GM18861 (cell line): ENCODE data around the gene ZNRF4.
"Not testable (repeated sequence)": the region's sequence is repeated elsewhere in the genome, so short reads cannot be mapped to it uniquely, and the experiment has no call there.

Source experiments
- ATAC-seq: cut with Tn5 transposase; IDR thresholded peaks from one replicate; pipeline ENCODE4 v1.9.1; 2021; ENCODE audit not compliant: unreplicated experiment

The ZNRF4 gene

GRCh38 chr19:5472286-5472685 lies 17.1 kb downstream of the ZNRF4 start:
- no peak for ATAC-seq

GRCh38 chr19:5473646-5474045 lies 18.4 kb downstream of the ZNRF4 start:
- no peak for ATAC-seq

GRCh38 chr19:5477451-5478215 lies 22.4 kb downstream of the ZNRF4 start:
- no peak for ATAC-seq

GRCh38 chr19:5478241-5478924 lies 23.2 kb downstream of the ZNRF4 start:
- no peak for ATAC-seq

- no peak for ATAC-seq
Measured at GRCh38 chr19:5478925-5479588, 23.8 kb downstream of the ZNRF4 start.

- ATAC-seq = no peak
Measured at GRCh38 chr19:5479958-5480357, 24.7 kb downstream of the ZNRF4 start.

GRCh38 chr19:5480427-5480836 lies 25.2 kb downstream of the ZNRF4 start:
- ATAC-seq = no peak

- ATAC-seq = no peak
Measured at GRCh38 chr19:5481957-5482356, 26.7 kb downstream of the ZNRF4 start.

GRCh38 chr19:5484398-5485285 lies 29.4 kb downstream of the ZNRF4 start:
- ATAC-seq = no peak

GRCh38 chr19:5485286-5485636 lies 30.0 kb downstream of the ZNRF4 start:
- ATAC-seq = no peak

- not testable (repeated sequence) for ATAC-seq
Measured at GRCh38 chr19:5485658-5486057, 30.4 kb downstream of the ZNRF4 start.

- no peak for ATAC-seq
Measured at GRCh38 chr19:5487222-5487621, 32.0 kb downstream of the ZNRF4 start.

GRCh38 chr19:5489551-5489950 lies 34.3 kb downstream of the ZNRF4 start:
- ATAC-seq = no peak

GRCh38 chr19:5491565-5491964 lies 36.3 kb downstream of the ZNRF4 start:
- ATAC-seq = no peak

- no peak for ATAC-seq
Measured at GRCh38 chr19:5492281-5492634, 37.0 kb downstream of the ZNRF4 start.

- no peak for ATAC-seq
Measured at GRCh38 chr19:5492635-5493409, 37.6 kb downstream of the ZNRF4 start.

- ATAC-seq = no peak
Measured at GRCh38 chr19:5494773-5495172, 39.6 kb downstream of the ZNRF4 start.

- ATAC-seq = no peak
Measured at GRCh38 chr19:5495792-5496191, 40.6 kb downstream of the ZNRF4 start.

- no peak for ATAC-seq
Measured at GRCh38 chr19:5497297-5497696, 42.1 kb downstream of the ZNRF4 start.

GRCh38 chr19:5498830-5499550 lies 43.8 kb downstream of the ZNRF4 start:
- no peak for ATAC-seq
